IPS-18c (cell line): ENCODE results near the gene RFX2.
"Not testable (repeated sequence)": the region's sequence is repeated elsewhere in the genome, so short reads cannot be mapped to it uniquely, and the experiment has no call there.

Source experiments
- H3K4me3 ChIP-seq: 2 replicates; pipeline ENCODE4 v1.7.0; 2013; ENCODE audit warnings: low read depth, mild to moderate bottlenecking, low read length, moderate library complexity; ENCODE audit not compliant: insufficient read depth
- H3K9me3 ChIP-seq: one replicate; pipeline ENCODE4 v1.6.1; 2013; ENCODE audit warnings: mild to moderate bottlenecking, low read length, moderate library complexity; ENCODE audit not compliant: control insufficient read depth, insufficient read depth

RFX2 gene

DNA sequence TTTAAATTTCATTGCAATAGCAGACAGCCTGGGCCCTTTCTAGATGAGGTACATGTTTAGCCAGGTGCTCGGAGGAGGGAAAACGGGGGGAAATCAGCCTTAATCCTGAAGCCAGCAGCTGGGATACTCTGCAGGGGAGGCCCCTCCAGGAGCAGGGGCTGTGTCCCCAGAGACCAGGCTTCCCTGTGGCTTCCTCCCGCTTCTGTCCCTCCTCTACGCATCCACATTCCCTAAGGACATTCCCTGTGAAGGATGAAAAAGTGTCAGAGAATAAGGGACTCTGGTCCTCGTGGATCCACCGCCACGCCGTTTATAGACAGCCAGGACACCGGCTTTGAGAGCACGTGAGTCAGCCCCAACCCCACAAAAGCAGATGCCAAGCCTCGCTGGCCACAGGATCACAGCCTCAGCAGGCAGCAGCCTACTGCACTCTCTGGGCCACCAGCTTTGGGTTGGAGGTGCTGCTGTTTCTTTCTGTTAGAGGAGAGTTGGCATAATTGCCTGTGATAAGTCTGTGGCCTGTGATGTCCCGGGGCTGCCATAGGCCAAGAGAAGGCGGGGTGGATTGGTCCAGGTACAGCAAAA is 95.7 kb downstream of the RFX2 start:
- Histone ChIP-seq H3K9me3 (no peaks in the 10 kb centered on the region), H3K4me3 (no peak overlapping the region)

- no peak overlapping the region for H3K4me3 ChIP-seq
- H3K9me3 ChIP-seq, result no peaks in the 10 kb centered on the region
Observed at GRCh38 chr19:6012426-6013170, 97.7 kb downstream of the RFX2 start.

DNA sequence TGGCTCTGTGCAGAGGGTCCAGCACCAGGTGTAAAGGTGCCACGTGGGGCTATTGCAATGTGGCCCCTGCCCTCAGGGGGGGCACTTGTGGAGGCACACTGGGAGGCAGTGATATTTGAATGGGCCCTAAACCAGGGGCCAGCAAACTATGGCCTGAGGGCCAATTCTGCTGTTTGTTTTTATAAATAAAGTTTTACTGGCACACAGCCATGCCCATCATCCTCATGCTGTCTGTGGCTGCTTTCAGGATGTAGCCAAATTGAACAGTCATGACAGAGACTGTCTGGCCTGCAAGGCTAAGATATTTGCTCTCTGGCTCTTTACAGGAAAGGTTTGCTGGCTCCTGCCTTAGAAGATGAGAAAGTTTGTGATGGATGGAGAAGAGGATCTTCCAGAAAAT is 98.5 kb downstream of the RFX2 start:
- Histone ChIP-seq H3K9me3 (no peaks in the 10 kb centered on the region), H3K4me3 (no peak overlapping the region)

DNA sequence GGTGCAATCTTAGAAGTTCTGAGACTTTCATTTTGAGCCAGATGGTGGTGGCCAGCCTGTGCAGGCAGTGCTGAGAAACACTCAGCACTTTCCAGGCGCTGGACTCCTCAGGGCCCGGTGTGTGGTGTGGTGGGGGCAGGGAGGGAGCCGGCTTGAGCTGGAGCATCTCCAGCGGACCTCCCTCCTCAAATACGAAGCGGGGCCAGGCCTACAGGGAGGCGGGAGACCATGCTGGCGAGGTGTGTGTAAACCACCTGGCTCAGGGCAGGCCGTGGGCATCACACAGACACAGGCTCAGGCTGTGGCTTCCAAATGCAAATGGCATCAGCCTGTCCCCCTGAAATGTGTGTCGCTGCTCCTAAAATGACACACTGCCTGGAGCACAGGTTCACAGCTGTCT is 99.1 kb downstream of the RFX2 start:
- Histone ChIP-seq H3K4me3 (no peak overlapping the region), H3K9me3 (no peaks in the 10 kb centered on the region)

- no peaks in the 10 kb centered on the region for H3K9me3 ChIP-seq
- no peak overlapping the region for H3K4me3 ChIP-seq
Observed at GRCh38 chr19:6010107-6010506, 100.2 kb downstream of the RFX2 start.

DNA sequence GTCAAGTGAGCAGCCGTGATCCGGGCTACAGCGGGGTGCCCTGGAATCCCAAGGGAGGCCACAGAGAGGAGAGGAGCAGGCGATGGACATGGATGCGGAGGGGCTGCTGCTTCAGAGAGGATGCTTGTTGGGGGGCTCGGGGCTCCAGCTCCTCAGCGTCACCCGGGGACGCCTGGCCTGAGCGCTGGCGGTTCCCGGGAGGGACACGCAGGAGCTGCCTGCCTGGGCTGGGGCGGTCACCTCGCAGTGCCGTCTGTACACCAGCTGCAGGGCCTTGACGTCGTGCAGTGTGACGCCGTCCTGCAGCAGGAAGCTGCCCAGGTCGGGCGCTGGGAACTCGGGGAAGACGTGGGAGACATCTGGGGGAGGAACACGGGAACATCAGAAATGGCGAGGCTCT is 102.4 kb downstream of the RFX2 start:
- Histone ChIP-seq H3K4me3 (no peak overlapping the region), H3K9me3 (no peaks in the 10 kb centered on the region)

DNA sequence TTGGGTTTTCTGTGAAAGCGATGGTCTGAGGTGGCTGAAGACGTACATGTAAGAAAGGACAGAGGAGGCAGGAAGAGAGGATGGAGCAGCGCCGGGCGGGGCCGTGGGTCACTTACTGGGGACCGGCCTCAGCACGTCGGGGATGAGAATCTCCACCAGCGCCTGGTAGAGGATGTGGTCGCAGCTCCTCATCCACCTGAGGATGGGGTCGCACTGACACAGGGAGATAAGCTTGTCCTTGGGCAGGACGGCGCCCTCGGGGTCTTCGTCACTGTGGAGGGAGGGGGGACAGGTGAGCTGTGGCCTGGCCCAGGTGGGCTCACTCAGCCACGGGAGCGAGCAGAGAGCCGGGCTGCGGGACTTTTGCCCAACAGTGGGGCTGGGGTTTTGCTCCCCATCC is 103.4 kb downstream of the RFX2 start:
- Histone ChIP-seq H3K4me3 (no peak overlapping the region), H3K9me3 (no peaks in the 10 kb centered on the region)

DNA sequence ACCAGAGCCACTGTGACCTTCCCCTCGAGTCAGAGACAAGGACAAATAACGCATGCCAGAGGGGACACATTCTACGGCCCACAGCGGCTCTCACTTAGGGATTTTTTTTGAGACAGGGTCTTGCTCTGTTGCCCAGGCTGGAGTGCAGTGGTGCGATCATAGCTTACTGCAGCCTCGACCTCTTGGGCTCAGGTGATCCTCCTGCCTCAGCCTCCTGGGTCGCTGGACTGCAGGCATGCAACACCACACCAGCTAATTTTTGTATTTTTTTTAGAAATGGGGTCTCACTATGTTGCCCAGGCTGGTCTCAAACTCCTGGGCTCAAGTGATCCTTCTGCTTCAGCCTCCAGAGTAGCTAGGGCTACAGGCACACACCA is 104.2 kb downstream of the RFX2 start:
- not testable (repeated sequence) for H3K4me3 ChIP-seq, H3K9me3 ChIP-seq

- Histone ChIP-seq H3K9me3 (peaks cover 2% of the 10 kb centered on the region), H3K4me3 (no peak overlapping the region)
Observed at GRCh38 chr19:6005321-6006069, 104.8 kb downstream of the RFX2 start.

DNA sequence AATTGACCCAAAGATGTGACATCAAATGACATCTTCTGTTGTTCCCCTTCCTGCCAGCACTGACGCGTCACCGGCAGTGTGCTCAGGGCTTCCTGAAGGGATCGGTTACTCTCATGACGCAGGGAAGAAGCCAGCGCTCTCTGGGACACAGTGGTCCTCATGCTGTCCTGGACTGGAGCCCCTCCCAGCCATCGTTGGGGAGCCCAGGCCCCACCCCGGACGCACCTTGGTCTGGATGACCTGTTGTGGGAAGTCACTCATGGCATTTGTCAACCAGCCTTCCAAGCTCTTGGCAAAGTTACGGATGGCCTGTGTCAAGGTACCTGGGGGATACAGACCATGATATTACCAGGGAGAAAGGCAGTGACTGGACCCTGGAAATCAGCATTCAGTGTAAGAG is 106.3 kb downstream of the RFX2 start:
- Histone ChIP-seq H3K9me3 (peaks cover 2% of the 10 kb centered on the region), H3K4me3 (no peak overlapping the region)

GRCh38 chr19:6002591-6002990 is 107.7 kb downstream of the RFX2 start:
- H3K9me3 ChIP-seq, result peaks cover 2% of the 10 kb centered on the region
- no peak overlapping the region for H3K4me3 ChIP-seq

GRCh38 chr19:6000228-6000847 is 110.0 kb downstream of the RFX2 start:
- Histone ChIP-seq H3K9me3 (peaks cover 4% of the 10 kb centered on the region), H3K4me3 (no peak overlapping the region)

- H3K9me3 ChIP-seq, result peaks cover 4% of the 10 kb centered on the region
- H3K4me3 ChIP-seq, result no peak overlapping the region
Observed at GRCh38 chr19:5999693-6000092, 110.6 kb downstream of the RFX2 start.

GRCh38 chr19:5997371-5997770 is 112.9 kb downstream of the RFX2 start:
- H3K4me3 ChIP-seq, result no peak overlapping the region
- peaks cover 4% of the 10 kb centered on the region for H3K9me3 ChIP-seq

GRCh38 chr19:5996623-5997320 is 113.5 kb downstream of the RFX2 start:
- no peak overlapping the region for H3K4me3 ChIP-seq
- peaks cover 4% of the 10 kb centered on the region for H3K9me3 ChIP-seq

GRCh38 chr19:5996102-5996501 is 114.2 kb downstream of the RFX2 start:
- H3K9me3 ChIP-seq, result peaks cover 4% of the 10 kb centered on the region

GRCh38 chr19:5995606-5996005 is 114.7 kb downstream of the RFX2 start:
- Histone ChIP-seq H3K4me3 (no peak overlapping the region), H3K9me3 (peaks cover 3% of the 10 kb centered on the region)

More at GRCh38 chr19:5996102-5996501, 114.2 kb downstream of the RFX2 start:
- no peak overlapping the region for H3K4me3 ChIP-seq
